Peyer's patch (tissue), 4 donors: ENCODE results near the gene SAMHD1. TPM values are rescaled to one million over a fixed set of nuclear protein-coding genes. Genes with fewer than 3 reads are reported as not detected.

Experiments
- DNase-seq, 3 donors: peaks; one replicate each; pipeline ENCODE4 v3.0.0-alpha.2; 2017 to 2019
- H3K27ac ChIP-seq, 4 donors: fragments of 200-600 bp; sonication (generic); one replicate each; pipeline ENCODE4 v1.5.1; 2016 to 2019
- H3K27me3 ChIP-seq, 2 donors: fragments of 200-600 bp; sonication (generic); one replicate each; pipeline ENCODE4 v1.5.1; 2019
- H3K36me3 ChIP-seq, 3 donors: fragments of 200-600 bp; sonication (generic); one replicate each; pipeline ENCODE4 v1.5.1; 2016 to 2019
- H3K4me1 ChIP-seq, 4 donors: fragments of 200-600 bp; sonication (generic); one replicate each; pipeline ENCODE4 v1.5.1; 2016 to 2019
- H3K4me3 ChIP-seq, 4 donors: fragments of 200-600 bp; sonication (generic); 1 replicate in 3 of 4; 2 replicates in 1 of 4; pipeline ENCODE4 v1.5.1; 2016 to 2019; ENCODE audit warnings: mild to moderate bottlenecking in 1 of 4
- H3K9me3 ChIP-seq, 4 donors: fragments of 200-600 bp; sonication (generic); one replicate each; pipeline ENCODE4 v1.5.1; 2016 to 2019; ENCODE audit warnings: mild to moderate bottlenecking in 1 of 4
- POLR2A ChIP-seq, 2 donors: fragments of 450-650 bp; IDR thresholded peaks; one replicate each; pipeline ENCODE4 v1.5.1; 2017; ENCODE audit warnings: antibody characterized with exemption in 2 of 2, mild to moderate bottlenecking in 2 of 2, moderate library complexity in 2 of 2
- total RNA-seq, 4 donors: library from RNA; depleted of rRNA; stranded (reverse); fragments of >200 nt; gene quantifications; one replicate each; pipeline ENCODE4 v1.1.0, GENCODE V29; 2016
- TF ChIP-seq, protein P1 (sequence below), 6 experiments: fragments of 450-650 bp in 4 of 6; fragments of 200-600 bp in 2 of 6; sonication (generic) in 1 of 6; IDR thresholded peaks; one replicate each; pipeline ENCODE4 v1.5.1; 2017 to 2019; ENCODE audit warnings: antibody characterized with exemption in 6 of 6, mild to moderate bottlenecking in 3 of 6, moderate library complexity in 1 of 6

The SAMHD1 gene
- total RNA-seq, 4 donors from 2014 or later: 26.4 to 195 (median 77.5) TPM

DNA sequence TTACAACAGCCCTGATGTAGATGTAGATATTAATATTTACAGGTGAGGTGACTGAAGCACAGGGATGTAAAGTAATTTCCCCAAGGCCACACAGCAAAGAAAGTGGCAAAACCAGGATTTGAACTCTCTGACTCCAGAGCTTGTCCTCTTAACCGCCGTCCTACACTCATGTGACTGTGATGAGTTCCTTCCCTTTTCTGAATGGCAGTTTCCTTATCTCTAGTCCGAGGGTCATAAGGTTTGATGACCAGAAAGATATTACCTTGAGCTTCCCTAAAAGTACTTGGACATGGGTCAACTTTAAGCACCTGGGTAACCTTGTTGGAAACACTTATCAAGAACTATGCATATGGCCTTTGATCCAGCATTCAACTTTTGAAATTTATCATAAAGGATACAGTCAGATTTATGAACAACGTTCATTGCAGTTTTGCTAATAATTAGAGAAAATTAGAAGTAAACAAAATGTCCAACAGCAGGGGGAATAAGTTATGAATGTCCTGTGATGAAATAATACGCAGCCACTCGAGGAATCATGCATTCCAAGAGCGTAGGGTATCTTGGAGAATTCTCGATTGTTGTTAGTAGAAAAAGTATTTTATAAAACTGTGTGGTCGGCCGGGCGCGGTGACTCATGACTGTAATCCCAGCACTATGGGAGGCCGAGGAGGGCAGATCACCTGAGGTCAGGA is 77.9 kb downstream of the SAMHD1 start:
- H3K27ac ChIP-seq: peak overlapping the region in 2 of 4 donors; percentile 57 to 78
- DNase-seq: no peak
- no peaks in the 10 kb centered on the region for H3K9me3 ChIP-seq

DNA sequence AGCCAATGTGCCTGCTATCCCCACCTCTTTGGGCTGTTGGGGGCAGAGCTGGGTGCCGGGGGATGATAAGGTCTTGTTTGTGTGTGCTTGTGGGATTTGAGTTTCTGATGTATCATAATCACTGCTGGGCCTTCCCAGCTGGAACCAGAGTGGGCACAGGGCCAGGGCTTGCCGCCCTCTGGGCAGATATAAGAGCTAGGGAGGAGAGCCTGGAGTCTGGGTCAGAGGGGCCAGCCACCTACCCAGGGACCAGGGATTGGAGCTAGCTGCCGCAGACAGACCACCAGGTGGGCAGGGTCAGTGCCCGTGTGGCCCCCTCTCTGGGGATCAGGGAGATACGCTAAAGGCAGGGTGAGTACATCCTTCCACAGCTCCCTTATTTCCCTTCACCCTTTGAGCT is 78.7 kb downstream of the SAMHD1 start:
- TF ChIP-seq POLR2A (IDR thresholded peaks at IDR 0.05): no peak
- TF ChIP-seq, protein P1, sequence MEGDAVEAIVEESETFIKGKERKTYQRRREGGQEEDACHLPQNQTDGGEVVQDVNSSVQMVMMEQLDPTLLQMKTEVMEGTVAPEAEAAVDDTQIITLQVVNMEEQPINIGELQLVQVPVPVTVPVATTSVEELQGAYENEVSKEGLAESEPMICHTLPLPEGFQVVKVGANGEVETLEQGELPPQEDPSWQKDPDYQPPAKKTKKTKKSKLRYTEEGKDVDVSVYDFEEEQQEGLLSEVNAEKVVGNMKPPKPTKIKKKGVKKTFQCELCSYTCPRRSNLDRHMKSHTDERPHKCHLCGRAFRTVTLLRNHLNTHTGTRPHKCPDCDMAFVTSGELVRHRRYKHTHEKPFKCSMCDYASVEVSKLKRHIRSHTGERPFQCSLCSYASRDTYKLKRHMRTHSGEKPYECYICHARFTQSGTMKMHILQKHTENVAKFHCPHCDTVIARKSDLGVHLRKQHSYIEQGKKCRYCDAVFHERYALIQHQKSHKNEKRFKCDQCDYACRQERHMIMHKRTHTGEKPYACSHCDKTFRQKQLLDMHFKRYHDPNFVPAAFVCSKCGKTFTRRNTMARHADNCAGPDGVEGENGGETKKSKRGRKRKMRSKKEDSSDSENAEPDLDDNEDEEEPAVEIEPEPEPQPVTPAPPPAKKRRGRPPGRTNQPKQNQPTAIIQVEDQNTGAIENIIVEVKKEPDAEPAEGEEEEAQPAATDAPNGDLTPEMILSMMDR (IDR thresholded peaks at IDR 0.05): no peak
- peak in 1 of 3 donors; percentile 50 for DNase-seq
- no peaks in the 10 kb centered on the region for H3K9me3 ChIP-seq
- peak overlapping the region in 2 of 4 donors; percentile 57 to 78 for H3K27ac ChIP-seq
- H3K36me3 ChIP-seq: no peaks in the 10 kb centered on the region
- no peak overlapping the region for H3K4me3 ChIP-seq
- H3K4me1 ChIP-seq: peaks cover 0 to 16% (median 0%) of the 10 kb centered on the region in 4 donors
- H3K27me3 ChIP-seq: no peaks in the 10 kb centered on the region

More for the DNA sequence above, 77.9 kb downstream of the SAMHD1 start:
- H3K36me3 ChIP-seq: no peaks in the 10 kb centered on the region
- peaks cover 0 to 23% (median 0%) of the 10 kb centered on the region in 4 donors for H3K4me1 ChIP-seq
- H3K27me3 ChIP-seq: no peaks in the 10 kb centered on the region
- no peak overlapping the region for H3K4me3 ChIP-seq
- TF ChIP-seq, protein P1 (IDR thresholded peaks at IDR 0.05): no peak
- no peak for TF ChIP-seq POLR2A (IDR thresholded peaks at IDR 0.05)

DNA sequence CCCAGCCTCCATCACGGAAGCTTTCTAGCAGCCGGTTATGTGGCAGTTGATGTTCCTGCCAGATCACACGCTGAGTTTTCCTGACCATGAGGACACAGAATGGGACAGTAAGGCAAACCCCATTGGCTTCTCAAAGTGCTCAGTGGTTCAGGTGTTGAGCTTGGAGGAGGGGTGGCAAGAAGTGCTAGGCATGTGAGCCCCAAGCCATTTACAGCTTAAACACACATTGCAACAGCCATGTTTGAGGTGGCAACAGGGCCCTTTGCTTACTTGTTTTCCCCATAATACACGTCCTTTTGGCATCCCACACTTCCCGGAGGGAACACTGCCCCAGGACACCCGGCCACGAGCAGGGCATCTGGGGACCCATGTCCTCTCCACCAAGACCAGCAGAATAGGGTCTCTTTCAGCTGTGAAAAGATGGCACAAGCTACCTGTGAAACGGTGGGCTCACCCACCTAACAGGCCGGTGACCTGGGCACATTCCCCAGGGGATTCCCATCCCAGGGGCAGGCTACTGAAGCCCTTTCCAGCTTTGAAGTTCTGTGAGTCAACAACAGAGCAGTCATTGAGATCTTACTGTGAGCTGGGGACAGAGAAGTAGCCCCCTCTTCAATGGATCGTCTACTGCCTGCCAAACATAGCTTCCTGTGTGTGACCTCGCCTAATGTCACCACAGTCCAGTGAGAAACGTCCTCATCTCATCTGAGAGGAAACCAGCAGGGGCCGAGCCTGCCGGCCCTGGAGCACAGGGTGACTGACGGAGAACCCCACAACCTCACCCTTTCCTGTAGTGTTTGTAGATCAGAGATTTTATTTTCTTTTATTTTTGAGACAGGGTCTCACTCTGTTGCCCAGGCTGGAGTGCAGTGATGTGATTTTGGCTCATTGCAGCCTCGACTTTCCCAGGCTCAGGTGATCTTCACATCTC is 79.6 kb downstream of the SAMHD1 start:
- TF ChIP-seq, protein P1 (IDR thresholded peaks at IDR 0.05): no peak
- no peak for TF ChIP-seq POLR2A (IDR thresholded peaks at IDR 0.05)
- no peak overlapping the region for H3K4me3 ChIP-seq
- H3K27ac ChIP-seq: no peak overlapping the region
- no peaks in the 10 kb centered on the region for H3K9me3 ChIP-seq
- no peaks in the 10 kb centered on the region for H3K36me3 ChIP-seq
- H3K27me3 ChIP-seq: no peaks in the 10 kb centered on the region
- H3K4me1 ChIP-seq: peaks cover 0 to 16% (median 0%) of the 10 kb centered on the region in 4 donors
- no peak for DNase-seq

DNA sequence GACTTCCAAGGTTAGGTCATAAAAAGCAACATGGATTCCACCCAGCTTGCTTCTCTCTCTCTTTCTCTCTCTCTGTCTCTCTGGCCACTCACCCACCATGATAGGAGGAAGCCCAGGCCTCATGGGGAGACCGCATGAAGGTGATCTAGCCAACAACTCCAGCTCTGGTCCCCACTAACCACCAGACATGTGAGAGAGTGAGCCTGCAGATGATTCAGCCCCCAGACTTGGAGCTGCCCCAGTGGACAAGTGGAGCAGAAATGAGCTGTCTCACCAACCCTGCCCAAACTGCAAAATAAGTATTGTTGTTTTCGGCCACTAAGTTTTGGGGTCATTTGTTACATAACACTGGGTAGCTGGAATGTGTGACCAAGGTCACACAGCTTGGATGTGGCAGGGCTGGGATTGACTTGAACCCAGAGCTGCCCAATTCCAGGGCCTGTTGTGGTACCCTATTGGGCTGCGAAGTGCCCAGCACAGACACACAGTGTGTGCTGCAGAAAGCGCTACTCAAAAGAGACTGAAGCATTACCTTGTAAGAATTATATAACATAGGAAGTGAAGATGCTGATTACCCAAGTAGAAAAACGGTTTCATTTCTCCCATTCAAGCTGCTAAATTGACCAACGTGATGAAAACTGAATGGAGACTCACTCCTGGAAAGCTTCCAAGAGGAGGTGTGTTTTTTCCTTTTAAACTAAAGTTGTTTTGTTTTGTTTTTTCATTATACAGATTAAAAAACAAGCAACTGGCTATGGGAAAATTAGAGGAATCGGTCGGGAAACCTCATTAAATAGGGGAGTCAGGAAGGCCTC is 84.6 kb downstream of the SAMHD1 start:
- peaks cover 0 to 18% (median 7%) of the 10 kb centered on the region in 4 donors for H3K4me1 ChIP-seq
- peak overlapping the region in 1 of 4 donors; percentile 32 for H3K27ac ChIP-seq
- H3K36me3 ChIP-seq: no peaks in the 10 kb centered on the region
- TF ChIP-seq, protein P1 (IDR thresholded peaks at IDR 0.05): no peak
- no peak for TF ChIP-seq POLR2A (IDR thresholded peaks at IDR 0.05)
- DNase-seq: no peak
- no peaks in the 10 kb centered on the region for H3K9me3 ChIP-seq
- no peaks in the 10 kb centered on the region for H3K27me3 ChIP-seq
- no peak overlapping the region for H3K4me3 ChIP-seq

DNA sequence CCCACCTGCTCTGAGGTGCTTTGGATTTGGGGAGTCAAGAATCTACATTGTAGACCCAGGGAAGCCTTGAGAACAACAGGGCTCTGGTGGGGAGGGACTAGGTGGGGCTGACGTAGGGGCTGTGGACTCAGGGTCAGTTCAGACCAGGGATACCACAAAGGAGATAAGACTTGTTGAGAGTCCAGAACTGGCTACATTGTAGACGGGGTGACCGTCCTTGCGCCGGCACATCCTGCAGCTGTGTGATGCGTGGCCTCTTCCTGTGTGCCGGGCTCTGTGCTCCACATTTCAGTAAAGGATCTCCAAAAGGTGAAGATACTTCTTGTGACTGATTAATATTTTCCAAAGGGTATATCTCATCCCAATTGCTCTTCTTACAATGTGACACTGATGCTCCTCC is 85.3 kb downstream of the SAMHD1 start:
- DNase-seq: no peak
- Histone ChIP-seq H3K4me3 (no peak overlapping the region), H3K27ac (peak overlapping the region in 1 of 4 donors; percentile 32), H3K9me3 (no peaks in the 10 kb centered on the region), H3K4me1 (peaks cover 0 to 24% (median 11%) of the 10 kb centered on the region in 4 donors), H3K36me3 (no peaks in the 10 kb centered on the region), H3K27me3 (no peaks in the 10 kb centered on the region)
- TF ChIP-seq POLR2A (IDR thresholded peaks at IDR 0.05): no peak
- TF ChIP-seq, protein P1 (IDR thresholded peaks at IDR 0.05): no peak
